ENCODE results near the gene USP4. TPM values are rescaled to one million over a fixed set of nuclear protein-coding genes. Genes with fewer than 3 reads are reported as not detected.

USP4 gene
- total and polyA plus RNA-seq, 12 donors, result 14.2 to 71.0 (median 41.2) TPM

DNA sequence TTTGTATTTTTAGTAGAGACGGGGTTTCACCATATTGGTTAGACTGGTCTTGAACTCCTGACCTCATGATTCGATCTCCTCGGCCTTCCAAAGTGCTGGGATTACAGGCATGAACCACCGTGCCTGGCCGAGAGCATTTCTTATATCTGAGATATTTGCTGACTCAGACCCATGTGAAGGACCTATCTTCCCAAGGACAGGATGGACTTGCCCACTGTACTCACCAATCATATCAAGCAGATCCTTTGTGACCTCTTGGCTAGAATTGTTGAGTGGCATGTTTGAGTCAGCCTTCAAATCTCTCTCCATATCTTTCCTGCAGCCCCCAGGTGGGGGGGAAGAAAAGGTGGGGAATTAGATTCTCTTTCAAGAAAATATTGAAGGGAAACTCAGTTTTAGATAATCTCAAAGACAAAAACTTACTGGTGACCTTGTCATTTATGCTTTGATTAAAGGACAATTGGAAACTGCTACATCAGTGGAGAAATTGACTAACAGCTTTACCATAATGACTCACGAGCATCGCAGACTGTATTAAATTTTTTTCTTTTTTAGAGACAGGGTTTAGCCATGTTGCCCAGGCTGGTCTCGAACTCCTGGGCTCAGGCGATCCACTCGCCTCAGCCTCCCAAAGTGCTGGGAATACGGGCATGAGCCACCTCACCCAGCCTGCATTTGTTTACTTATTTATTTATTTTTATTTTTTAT lies 65.9 kb downstream of the USP4 start:
- WGBS, 4 donors, result 56 to 70% (median 64%) methylated on average over 8 to 11 of the region's 11 CpGs
- H3K4me1 ChIP-seq (replicated peaks in 1 of 2), result peaks cover 21 to 51% of the 10 kb centered on the region in 2 donors

DNA sequence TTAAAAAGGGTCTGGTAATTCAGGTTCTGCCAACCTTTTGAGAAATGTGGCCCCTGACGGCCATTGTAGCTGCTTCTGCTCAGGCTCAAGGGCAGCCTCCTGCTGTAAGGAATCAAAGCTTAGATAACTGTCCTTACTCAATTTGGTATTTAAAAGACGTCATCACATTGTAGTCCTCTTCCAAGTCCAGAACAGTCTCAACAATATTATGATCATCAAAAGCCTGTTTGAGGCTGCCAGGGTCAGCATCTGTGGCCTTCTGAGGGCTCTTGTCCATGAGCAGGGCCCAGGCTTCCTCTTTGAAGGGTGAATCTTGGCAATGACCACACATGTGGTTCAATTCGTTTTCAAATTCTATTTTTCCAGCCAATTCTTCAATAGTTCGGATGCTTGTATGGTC lies 68.8 kb downstream of the USP4 start:
- H3K27me3 ChIP-seq, result no peaks in the 10 kb centered on the region
- H3K9me3 ChIP-seq (replicated peaks in 1 of 3), result no peaks in the 10 kb centered on the region
- H3K36me3 ChIP-seq (replicated peaks in 1 of 2), result no peaks in the 10 kb centered on the region
- peaks cover 13 to 36% of the 10 kb centered on the region in 2 donors for H3K4me1 ChIP-seq (replicated peaks in 1 of 2)
- WGBS, 4 donors, result 26 to 47% (median 46%) methylated on average over 4 of the region's 4 CpGs
- peak overlapping the region; percentile 33 to 89 (median 76) for H3K27ac ChIP-seq
- TF ChIP-seq, protein P1, sequence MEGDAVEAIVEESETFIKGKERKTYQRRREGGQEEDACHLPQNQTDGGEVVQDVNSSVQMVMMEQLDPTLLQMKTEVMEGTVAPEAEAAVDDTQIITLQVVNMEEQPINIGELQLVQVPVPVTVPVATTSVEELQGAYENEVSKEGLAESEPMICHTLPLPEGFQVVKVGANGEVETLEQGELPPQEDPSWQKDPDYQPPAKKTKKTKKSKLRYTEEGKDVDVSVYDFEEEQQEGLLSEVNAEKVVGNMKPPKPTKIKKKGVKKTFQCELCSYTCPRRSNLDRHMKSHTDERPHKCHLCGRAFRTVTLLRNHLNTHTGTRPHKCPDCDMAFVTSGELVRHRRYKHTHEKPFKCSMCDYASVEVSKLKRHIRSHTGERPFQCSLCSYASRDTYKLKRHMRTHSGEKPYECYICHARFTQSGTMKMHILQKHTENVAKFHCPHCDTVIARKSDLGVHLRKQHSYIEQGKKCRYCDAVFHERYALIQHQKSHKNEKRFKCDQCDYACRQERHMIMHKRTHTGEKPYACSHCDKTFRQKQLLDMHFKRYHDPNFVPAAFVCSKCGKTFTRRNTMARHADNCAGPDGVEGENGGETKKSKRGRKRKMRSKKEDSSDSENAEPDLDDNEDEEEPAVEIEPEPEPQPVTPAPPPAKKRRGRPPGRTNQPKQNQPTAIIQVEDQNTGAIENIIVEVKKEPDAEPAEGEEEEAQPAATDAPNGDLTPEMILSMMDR (IDR thresholded peaks at IDR 0.05), result no peak
- TF ChIP-seq POLR2A (IDR thresholded peaks at IDR 0.05), result peak in 1 of 2 donors; percentile 44
- DNase-seq, result peak; percentile 55 to 78 (median 67)
- H3K4me3 ChIP-seq, result no peak overlapping the region
- intact Hi-C loops (cut with DNase I), result no loop called here

More for the DNA sequence above, 65.9 kb downstream of the USP4 start:
- Histone ChIP-seq H3K4me3 (no peak overlapping the region), H3K36me3 (replicated peaks in 1 of 2) (no peaks in the 10 kb centered on the region), H3K9me3 (replicated peaks in 1 of 3) (no peaks in the 10 kb centered on the region), H3K27ac (peak overlapping the region; percentile 37 to 82 (median 76)), H3K27me3 (no peaks in the 10 kb centered on the region)
- intact Hi-C loops (cut with DNase I), result no loop called here
- TF ChIP-seq POLR2A (IDR thresholded peaks at IDR 0.05), result no peak
- TF ChIP-seq, protein P1 (IDR thresholded peaks at IDR 0.05), result no peak
- DNase-seq, result peak; percentile 54 to 84 (median 77)

DNA sequence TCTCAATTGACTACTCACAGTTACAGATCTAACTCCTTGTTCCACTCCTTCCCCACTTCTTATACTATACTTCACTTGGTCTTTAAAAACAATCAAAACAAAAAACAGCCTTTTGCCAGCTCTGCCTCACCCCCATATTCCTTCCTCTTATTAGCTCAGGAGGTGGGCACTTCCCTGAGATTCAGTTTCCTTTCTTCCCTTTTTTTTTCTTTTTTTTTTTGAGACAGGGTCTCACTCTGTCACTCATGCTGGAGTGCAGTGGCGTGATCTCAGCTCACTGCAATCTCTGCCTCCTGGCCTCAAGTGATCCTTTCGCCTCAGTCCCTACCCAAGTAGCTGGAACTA lies 69.7 kb downstream of the USP4 start:
- no peak for DNase-seq
- Histone ChIP-seq H3K4me3 (no peak overlapping the region), H3K4me1 (replicated peaks in 1 of 2) (peaks cover 9 to 35% of the 10 kb centered on the region in 2 donors), H3K27me3 (no peaks in the 10 kb centered on the region), H3K36me3 (replicated peaks in 1 of 2) (no peaks in the 10 kb centered on the region), H3K9me3 (replicated peaks in 1 of 3) (no peaks in the 10 kb centered on the region), H3K27ac (peak overlapping the region in 4 of 5 donors; percentile 55 to 89 (median 79))
- intact Hi-C loops (cut with DNase I), result no loop called here
- no peak for TF ChIP-seq POLR2A (IDR thresholded peaks at IDR 0.05)
- TF ChIP-seq, protein P1 (IDR thresholded peaks at IDR 0.05), result no peak
- 94 to 100% (median 97%) methylated on average over 2 of the region's 2 CpGs for WGBS, 4 donors

DNA sequence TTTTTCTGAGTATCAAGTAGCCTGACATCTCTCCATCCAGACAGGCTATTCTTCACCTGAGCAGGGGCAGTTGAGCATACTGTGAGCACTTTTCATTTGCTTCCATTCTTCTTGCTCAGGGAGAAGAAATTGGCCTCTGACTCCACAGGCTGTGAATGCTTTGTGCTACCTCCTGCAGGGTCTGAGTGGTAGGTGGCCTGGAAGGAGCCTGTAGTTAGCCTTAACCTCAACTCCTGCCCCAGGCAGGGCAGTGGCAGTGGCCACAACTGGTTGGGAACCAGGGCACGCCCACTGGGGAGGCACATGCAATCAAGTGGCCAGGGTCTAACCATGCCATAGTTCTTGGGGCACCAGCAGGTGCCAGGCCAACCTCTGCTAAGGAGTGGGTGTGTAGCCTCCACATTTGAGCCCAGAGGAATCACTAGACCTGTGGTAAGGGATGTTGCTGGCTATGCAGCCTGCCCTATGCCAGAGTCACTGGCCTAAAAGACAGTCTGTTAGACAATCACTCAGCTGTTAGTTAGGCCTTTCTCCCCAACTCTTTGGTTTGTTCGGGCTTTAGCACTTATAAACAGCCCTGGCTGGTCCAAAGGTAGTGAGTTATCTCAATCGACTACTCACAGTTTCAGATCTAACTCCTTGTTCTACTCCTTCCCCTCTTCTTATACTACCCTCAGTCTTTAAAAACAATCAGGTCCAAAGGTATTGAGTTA lies 70.3 kb downstream of the USP4 start:
- no peak for TF ChIP-seq POLR2A (IDR thresholded peaks at IDR 0.05)
- TF ChIP-seq, protein P1 (IDR thresholded peaks at IDR 0.05), result no peak
- 91 to 100% (median 94%) methylated on average over 2 to 3 of the region's 3 CpGs for WGBS, 4 donors
- intact Hi-C loops (cut with DNase I), result no loop called here
- Histone ChIP-seq H3K27me3 (no peaks in the 10 kb centered on the region), H3K27ac (peak overlapping the region in 2 of 5 donors; percentile 51 to 82), H3K4me1 (replicated peaks in 1 of 2) (peaks cover 9 to 35% of the 10 kb centered on the region in 2 donors), H3K36me3 (replicated peaks in 1 of 2) (no peaks in the 10 kb centered on the region), H3K9me3 (replicated peaks in 1 of 3) (no peaks in the 10 kb centered on the region), H3K4me3 (no peak overlapping the region)
- DNase-seq, result no peak
